Measurements from ENCODE around the gene ZNF497. TPM values are rescaled to one million over a fixed set of nuclear protein-coding genes. Genes with fewer than 3 reads are reported as not detected.
A peak's percentile ranks its signal among the peaks of the same experiment; 100 is the strongest.
"Not testable (repeated sequence)": the region's sequence is repeated elsewhere in the genome, so short reads cannot be mapped to it uniquely, and the experiment has no call there.

Gene ZNF497
- total RNA-seq, 1 donor from 2014 or later, result 2.9 TPM

DNA sequence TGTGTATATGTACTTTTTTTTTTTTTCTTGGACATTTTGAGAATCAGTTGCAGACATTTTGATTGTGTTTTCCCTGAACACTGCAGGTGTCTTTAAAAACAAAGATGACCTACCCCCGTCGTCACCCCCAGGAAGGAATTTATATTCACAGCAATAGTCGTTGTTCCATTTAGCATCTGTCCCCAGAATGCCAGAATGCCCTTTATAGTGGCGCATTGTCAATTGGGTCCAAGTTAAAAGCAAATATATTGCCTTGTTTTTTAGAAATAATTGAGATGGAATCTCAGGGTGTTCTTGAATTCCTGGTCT, 31.1 kb upstream of the ZNF497 start:
- no peak for DNase-seq

DNA sequence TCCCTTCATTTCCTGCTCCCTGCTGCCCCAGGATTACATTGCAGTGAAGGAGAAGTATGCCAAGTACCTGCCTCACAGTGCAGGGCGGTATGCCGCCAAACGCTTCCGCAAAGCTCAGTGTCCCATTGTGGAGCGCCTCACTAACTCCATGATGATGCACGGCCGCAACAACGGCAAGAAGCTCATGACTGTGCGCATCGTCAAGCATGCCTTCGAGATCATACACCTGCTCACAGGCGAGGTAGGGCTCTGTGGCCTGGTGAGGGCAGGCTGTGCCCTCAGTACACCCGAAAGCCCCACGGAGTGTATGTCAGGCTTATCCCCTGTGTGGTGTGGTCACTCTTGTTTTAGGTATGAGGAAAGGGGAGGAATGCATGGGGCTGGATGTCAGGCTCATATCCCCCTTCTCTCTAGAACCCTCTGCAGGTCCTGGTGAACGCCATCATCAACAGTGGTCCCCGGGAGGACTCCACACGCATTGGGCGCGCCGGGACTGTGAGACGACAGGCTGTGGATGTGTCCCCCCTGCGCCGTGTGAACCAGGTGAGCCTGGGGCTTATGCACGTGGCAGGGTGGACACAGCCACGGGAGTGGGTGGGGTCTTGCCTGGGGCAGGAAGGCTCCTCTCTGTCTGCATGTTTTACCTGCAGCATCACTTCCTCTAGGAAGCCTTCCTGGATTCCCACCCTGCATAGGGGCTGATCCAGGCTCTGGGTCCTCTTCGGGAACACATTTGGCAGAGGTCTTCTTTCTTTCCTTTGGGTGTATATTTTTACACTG, 30.6 kb upstream of the ZNF497 start:
- no peak for DNase-seq

DNA sequence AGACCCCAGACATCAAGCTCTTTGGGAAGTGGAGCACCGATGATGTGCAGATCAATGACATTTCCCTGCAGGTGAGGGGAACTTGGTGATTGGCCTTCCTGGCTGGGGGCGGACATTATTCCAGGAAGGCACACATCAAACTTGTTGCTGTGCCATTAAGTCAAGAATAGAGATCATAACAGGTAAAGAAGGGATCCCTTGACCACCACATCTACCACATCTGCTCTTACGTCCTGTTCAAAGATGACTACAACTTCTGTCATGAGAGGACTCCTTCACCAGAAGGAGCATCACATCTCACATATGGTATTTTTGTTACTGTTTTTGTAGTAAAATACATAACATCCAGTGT, 25.6 kb upstream of the ZNF497 start:
- DNase-seq, result no peak

DNA sequence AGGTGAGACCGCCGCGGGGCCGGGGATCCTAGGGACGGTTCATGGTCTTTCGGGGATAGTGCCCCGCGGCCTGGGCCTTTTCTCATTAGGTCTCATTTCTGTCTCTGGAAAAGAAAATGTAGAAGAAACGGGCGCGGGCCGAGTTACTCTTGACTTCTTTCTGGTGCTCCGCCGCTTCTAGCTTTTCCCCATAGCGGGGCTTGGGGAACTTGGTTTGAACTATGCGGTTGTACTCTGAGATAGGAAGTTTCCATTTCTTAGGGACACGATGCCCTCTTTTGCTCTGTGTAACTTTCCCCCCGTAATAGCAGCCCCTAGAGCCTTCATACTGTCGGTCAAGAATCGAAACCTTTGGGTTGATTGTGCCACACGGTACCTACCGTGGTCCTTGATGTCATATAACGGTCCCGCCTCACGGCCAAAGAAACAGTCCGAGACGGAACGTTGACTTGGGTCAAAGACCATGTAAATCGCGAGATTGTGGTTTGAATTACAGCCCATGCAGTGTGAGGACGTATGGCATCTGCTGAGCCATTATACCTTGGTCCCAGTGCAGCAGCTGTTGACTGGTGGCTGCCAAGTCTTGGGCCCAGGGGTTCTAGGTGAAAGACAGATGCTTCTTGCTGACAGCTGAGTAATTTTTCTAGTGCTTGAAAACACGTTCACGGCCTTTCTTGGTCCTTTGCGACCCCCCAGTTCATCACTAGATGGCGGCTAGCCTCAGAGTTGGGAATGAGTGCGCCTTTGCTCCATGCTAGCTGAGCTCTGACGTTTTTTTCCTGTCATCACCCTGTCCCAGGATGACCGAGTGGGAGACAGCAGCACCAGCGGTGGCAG, 25.0 kb upstream of the ZNF497 start:
- no peak for DNase-seq

GRCh38 chr19:58386576-58387337, 24.2 kb upstream of the ZNF497 start, which contains the start of gene RPS5:
TSS of gene RPS5 (plus strand) at chr19:58387269. CDS start at chr19:58388138, 869 bp downstream.
- peak; percentile 99 for DNase-seq

DNA sequence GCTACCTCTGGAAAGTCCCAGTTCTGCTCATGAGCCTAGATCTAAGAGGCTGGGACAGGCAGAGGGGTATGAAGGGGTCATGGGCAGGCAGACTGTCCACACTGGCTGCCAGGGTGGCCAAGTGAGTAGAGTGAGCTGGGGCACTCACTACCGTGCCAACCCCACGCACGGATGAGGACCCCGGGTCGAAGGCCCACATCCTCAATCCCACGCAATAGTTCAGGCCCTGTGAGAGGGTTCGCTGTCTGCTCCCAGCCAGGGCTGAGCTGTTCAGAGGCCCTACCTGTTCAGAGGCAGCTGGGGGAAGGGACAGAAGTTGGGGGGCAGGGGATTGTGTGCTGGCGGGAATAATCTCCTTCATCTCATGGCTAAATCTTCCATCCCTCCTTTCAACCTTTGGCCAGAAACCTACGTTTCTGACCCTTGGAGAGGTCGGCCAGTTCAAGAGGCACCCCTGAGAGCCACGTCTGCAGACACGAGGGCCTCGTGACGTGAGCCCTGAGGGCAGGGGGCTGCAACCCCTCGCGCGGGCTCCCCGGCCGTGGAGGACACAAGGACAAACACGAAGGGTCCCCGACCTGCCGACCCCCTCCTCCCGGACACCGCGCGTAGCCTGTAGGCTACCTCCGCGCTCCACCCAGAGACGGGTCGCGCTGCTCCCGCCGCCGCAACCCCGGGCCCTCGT, 23.5 kb upstream of the ZNF497 start:
- DNase-seq, result no peak

DNA sequence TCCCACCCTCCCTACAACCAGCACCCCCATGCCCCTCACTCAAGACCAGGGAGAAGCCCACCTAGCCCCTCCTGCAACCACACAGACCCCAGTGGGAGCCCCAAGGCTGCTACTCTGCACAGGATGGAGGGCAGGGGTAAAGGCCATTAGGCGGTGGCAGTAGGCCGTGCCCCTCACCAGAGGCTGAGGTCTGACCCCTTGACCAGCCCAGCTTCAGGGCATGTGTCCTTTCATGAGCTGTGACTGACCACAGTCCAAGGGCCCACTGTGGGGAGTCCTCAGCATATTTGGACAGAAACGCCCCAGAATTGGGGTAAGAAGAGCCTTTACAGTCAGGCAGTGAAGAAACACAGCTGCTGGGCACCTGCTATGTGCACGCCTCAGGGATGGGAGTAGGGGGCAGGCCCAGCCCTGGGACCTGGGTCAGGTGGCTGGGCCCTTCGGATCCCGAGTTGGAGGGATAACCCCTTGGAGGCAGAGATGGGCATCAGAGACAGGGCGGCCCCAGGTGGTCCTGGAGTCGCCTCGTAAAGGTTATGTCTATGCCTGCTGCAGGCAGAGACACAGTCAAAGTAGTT, 22.9 kb upstream of the ZNF497 start:
- no peak for DNase-seq

GRCh38 chr19:58382997-58383603, 20.5 kb upstream of the ZNF497 start:
- DNase-seq, result no peak

- no peak for DNase-seq
These were observed 19.1 kb upstream of the ZNF497 start for GRCh38 chr19:58381460-58382212.

DNA sequence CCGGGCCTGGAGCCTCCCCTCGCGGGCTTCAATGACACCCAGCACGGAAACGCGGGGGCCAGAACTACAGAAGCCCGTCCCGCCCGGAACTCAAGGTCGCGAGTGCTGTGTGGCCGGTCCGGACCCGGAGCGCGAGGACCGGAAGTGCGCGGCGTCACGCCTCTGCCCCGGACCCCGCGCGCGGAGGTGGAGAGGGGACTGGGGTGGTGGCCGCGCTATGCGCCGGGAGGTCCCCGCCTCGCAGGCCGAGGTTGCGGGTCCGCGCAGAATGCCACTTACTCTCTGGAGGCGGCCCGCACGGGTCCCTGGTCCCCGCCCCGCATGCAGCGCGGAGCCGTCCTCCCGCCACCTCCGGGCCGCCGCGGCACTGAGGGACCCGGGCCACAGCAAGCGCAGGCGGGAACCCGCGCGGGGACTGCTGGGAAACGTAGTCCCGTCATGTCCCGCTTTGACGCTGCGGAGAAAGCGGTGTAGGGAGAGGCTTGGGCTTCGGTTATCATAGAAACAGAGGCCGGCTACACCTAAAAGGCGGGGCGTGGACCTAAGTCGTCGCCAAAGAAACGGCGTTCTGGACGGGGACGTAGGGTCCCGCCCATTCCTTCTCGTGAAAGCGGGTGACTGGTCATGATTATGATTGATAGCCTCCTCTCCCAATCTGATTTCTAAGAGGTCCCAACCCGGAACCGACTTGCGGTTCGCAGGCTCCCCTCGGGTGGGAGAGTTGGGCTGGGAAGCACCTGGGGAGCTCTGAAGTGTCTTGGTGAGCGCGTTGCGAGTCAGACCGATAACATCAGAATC, 18.3 kb upstream of the ZNF497 start, which contains the start of gene ZNF837:
Gene ZNF837 (minus strand): TSS at position 369 of the 798 bp plus-strand sequence. CDS start 11,698 bp downstream, outside the sequence.
- DNase-seq, result peak; percentile 100

DNA sequence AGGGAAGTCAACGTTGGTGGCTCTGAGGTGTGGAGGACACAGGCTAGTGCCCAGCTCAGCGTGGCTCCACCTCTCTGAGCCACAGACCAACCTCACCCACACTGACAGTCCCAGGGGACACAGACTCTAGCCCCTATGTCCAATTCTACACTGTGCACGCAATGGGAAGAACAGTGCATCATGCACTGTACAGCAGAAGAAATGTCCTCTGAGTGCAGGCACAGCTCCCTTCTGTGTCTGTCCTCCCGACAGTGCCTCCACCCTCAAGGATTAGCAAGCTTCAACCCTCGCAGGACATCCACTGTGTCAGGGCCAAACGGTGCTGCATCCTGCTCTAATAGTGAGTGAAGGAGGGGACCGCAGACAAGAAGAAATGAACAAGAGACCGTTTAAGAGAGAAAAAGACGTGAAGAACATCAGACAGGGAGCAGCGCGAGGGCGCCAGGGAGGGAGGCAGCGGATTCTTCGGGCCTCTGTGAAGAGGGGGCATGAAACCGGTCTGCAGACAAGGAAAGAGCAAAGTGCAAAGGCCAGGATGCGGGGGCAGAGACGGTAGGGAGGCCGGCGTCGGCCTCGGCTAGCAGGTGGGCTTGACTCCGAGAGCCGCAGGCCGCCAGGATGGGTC, 17.6 kb upstream of the ZNF497 start:
- DNase-seq, result no peak

- DNase-seq, result no peak
These were observed 16.7 kb upstream of the ZNF497 start for GRCh38 chr19:58379246-58379645.

- DNase-seq, result not testable (repeated sequence)
These were observed 14.2 kb upstream of the ZNF497 start for GRCh38 chr19:58376724-58377123.

DNA sequence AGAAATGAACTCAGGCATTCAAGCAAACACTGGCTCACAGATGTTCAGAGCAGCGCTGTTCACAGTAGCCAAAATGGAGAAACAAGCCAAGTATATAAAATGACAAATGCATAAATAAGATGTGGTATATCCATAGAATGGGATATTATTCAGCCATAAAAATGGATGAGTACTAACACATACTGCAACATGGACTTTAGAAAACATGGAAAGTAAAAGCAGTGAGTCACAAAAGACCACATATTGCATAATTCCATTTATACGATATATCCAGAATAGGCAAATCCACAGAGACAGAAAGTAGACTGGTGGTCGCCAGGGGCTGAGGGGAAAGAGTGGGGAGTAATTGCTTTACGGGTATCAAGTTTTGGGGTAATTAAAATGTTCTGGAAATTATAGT, 11.6 kb upstream of the ZNF497 start:
- DNase-seq, result no peak

DNA sequence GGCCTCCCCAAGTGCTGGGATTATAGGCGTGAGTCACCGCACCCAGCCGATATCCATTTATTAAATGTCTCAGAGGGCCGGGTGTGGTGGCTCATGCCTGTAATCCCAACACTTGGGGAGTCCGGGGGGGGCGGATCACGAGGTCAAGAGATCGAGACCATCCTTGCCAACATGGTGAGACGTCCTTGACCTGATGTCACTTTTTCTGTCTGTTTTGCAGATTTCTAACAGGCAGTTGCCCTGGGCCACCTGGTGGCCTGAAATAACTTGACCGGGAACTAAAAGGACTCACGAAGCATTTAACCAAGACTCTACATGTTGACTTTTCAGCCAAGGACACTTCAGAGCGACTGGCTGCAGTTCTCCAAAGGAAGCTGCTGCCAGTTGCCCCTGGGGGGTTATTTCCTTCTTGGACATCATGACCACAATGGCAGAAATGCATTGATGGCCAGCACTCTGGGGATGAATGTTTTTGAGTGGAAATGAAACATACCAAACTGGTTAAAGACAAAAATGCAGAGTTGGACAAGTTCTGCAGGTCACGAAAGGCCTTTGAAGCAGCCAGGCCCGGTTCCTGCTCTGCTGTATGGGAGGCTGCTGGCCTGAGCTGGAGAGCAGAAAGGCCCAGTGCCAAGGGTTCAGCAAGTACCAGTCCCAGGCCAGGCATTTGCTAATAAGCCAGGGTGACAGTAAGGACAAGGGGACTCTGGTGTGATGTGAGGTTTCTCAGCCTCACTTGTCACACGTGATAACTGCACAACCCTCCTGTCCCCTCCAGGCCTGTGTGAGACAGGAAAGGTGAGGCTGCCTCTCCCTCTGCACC, 10.0 kb upstream of the ZNF497 start:
- DNase-seq, result no peak

- DNase-seq, result no peak
These were observed 6.2 kb upstream of the ZNF497 start for GRCh38 chr19:58368561-58369360.

DNA sequence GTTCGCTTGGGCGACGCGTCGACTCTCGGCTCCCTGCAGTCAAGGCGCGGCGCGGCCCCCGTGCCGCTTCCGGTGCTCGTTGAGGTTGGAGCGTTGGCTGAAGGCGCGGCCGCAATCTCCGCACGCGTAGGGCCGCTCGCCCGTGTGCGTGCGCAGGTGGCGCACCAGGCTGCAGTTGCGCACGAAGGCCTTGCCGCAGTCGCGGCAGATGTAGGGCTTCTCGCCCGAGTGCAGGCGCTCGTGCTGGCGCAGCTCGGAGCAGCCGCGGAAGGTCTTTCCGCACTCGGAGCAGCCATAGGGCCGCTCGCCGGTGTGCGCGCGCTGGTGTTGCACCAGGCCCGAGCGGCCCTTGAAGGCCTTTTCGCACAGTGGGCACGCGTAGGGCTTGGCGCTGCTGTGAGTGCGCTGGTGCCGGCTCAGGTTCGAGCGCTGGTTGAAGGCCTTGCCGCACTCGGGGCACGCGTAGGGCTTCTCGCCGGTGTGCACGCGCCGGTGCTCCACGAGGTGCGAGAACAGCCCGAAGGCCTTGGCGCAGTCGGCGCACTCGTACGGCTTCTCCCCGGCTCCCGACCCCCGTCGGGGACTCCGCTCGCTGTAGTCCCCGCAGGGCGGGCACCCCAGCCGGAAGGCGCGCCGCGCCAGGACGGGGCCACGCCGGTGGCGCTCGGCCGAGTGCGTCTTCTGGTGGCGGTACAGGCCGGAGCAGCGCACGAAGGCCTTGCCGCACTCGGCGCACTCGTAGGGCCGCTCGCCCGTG, 5.3 kb upstream of the ZNF497 start:
- no peak for DNase-seq

Measured in dermis blood vessel endothelial cell (primary cell).